ENCODE data around the gene SNX9. TPM values are rescaled to one million over a fixed set of nuclear protein-coding genes. Genes with fewer than 3 reads are reported as not detected.

SNX9 gene
- total RNA-seq, 4 donors from 2014 or later, result 13.7 to 57.2 (median 50.7) TPM

DNA sequence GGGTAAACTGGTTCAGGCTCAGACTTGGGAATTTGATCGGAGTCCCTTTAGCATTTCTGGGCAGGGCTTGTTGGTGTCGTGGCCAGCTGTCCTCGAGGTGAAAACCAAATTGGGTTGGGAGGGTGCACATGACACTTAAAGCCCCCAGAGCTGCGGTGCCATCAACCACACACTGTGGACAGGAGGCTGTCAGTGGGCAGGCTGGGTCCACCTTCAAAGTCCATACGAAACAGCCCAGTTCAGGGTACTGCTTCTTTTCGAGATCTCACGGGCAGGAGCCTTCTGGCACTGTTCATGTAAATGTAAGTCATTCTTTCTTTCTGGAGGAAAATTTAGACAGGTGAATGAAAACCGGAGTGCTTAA is 165.6 kb downstream of the SNX9 start:
- H3K4me1 ChIP-seq, result peaks cover 18 to 57% (median 40%) of the 10 kb centered on the region in 4 donors
- in situ Hi-C loops (cut with MboI; ENCODE audit: low pct_ligation_motif_present in 1 of 4, low pct_unique_long_range_greater_than_20kb in 1 of 4, low sequenced_read_pairs in 3 of 4), result no loop called here
- H3K4me3 ChIP-seq, result no peak overlapping the region
- intact Hi-C loops (cut with DNase I; ENCODE audit: low total_unique reads), result loop anchor here (10.0 kb wide), 1 partner anchor 86 kb away; no protein-coding TSS in a partner anchor
- H3K36me3 ChIP-seq, result no peaks in the 10 kb centered on the region
- peak overlapping the region in 2 of 4 donors; percentile 3 to 4 for H3K27ac ChIP-seq
- no peak for DNase-seq
- 50 to 83% methylated on average over 1 to 8 of the region's 8 CpGs for WGBS, 2 donors (ENCODE audit: low coverage in 1 of 2)
- H3K9me3 ChIP-seq, result no peaks in the 10 kb centered on the region
- no peaks in the 10 kb centered on the region for H3K27me3 ChIP-seq
- TF ChIP-seq, protein P1, sequence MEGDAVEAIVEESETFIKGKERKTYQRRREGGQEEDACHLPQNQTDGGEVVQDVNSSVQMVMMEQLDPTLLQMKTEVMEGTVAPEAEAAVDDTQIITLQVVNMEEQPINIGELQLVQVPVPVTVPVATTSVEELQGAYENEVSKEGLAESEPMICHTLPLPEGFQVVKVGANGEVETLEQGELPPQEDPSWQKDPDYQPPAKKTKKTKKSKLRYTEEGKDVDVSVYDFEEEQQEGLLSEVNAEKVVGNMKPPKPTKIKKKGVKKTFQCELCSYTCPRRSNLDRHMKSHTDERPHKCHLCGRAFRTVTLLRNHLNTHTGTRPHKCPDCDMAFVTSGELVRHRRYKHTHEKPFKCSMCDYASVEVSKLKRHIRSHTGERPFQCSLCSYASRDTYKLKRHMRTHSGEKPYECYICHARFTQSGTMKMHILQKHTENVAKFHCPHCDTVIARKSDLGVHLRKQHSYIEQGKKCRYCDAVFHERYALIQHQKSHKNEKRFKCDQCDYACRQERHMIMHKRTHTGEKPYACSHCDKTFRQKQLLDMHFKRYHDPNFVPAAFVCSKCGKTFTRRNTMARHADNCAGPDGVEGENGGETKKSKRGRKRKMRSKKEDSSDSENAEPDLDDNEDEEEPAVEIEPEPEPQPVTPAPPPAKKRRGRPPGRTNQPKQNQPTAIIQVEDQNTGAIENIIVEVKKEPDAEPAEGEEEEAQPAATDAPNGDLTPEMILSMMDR (IDR thresholded peaks at IDR 0.05), result no peak
- no peak for TF ChIP-seq POLR2AphosphoS5 (IDR thresholded peaks at IDR 0.05)
- no peak for TF ChIP-seq EP300 (IDR thresholded peaks at IDR 0.05; ENCODE audit: low read depth)
- no peak for TF ChIP-seq POLR2A (IDR thresholded peaks at IDR 0.05)

DNA sequence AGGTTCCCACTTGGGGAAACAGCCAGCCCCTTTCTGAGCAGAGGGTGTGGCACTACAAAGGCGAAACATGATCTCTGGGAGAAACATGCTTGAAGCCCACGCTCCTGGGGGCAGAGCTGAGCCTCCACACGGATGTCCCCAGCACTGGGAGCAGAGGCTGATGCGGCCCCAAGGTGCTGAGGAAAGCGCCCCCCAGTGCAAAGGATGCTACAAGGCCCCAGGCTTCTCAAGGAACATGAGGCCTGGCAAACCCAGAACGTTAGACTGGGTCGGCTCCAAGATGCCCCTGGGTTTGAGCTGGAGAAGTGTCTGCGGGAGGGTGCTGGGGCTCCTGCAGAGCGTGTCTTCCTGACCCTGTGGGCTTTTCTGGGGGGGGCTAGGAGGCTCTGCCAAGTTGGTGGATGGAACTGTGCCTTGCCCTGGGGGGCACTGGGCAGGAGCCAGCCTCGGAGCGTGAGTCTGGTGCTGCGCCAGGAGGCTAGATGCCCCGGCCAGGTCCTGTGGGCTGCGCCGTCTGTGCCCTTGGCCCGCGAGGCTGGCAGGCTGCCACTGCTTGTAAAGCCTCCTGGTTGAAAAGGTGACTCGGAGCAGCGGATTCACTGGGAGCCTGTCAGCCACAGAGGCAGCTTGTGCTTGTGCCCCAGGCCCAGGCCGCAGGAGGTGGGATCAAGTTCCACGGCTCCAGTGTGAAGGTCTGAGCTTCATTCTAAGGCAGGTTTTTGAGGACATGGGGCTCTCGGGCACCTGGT is 166.7 kb downstream of the SNX9 start:
- Histone ChIP-seq H3K36me3 (no peaks in the 10 kb centered on the region), H3K4me1 (peaks cover 19 to 56% (median 42%) of the 10 kb centered on the region in 4 donors), H3K27ac (peak overlapping the region; percentile 20 to 64 (median 62)), H3K9me3 (no peaks in the 10 kb centered on the region), H3K4me3 (peak overlapping the region in 1 of 4 donors; percentile 6), H3K27me3 (no peaks in the 10 kb centered on the region)
- DNase-seq, result peak; percentile 85
- TF ChIP-seq EP300 (IDR thresholded peaks at IDR 0.05; ENCODE audit: low read depth) (no peak), POLR2A (IDR thresholded peaks at IDR 0.05) (no peak), POLR2AphosphoS5 (IDR thresholded peaks at IDR 0.05) (no peak)
- TF ChIP-seq, protein P1 (IDR thresholded peaks at IDR 0.05), result no peak
- in situ Hi-C loops (cut with MboI; ENCODE audit: low pct_ligation_motif_present in 1 of 4, low pct_unique_long_range_greater_than_20kb in 1 of 4, low sequenced_read_pairs in 3 of 4) (no loop called here), intact Hi-C loops (cut with DNase I; ENCODE audit: low total_unique reads) (loop anchor here (10.0 kb wide), 1 partner anchor 85 kb away; no protein-coding TSS in a partner anchor)
- WGBS, 2 donors (ENCODE audit: low coverage in 1 of 2), result 35% methylated on average over 22 of the region's 22 CpGs; no CpG with 5 or more reads in 1 of the 2 donors

DNA sequence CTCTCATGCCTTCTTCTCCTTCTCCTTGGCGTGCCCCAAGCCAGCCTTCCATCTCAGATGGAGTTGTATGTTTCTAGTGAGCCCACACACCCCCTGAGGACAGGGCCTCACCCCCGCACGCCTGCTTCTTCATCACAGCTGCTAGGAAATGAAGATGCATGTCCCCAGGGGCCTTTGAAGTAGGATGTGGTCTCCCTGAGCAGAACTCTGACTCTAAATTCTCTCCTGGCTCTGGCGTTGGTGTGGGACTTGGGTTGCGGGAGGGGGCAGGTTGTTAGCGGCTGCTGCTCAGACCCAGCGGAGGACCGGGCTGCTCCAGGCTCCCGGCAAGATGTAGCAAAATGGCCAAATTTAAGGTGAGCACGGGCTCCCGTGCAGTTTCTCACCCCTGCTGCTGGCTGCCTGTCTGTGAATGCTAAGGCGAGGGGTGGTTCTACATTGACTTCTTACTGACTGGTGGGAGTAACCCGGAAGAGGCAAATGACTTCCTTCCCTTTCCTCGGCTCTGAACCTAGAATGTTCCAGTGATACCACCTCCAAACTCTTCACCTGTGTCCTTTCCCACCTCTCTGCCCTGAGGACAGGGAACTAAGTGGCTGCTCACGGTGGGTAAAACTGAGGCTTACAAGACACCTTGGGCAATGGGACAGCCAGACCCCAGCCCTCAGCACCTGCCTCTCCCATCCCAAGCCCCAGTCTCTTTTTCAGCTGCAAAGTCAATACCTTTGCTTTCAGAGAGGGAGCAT is 167.4 kb downstream of the SNX9 start:
- 62% methylated on average over 15 of the region's 15 CpGs; no CpG with 5 or more reads in 1 of the 2 donors for WGBS, 2 donors (ENCODE audit: low coverage in 1 of 2)
- Histone ChIP-seq H3K27ac (peak overlapping the region; percentile 20 to 64 (median 62)), H3K27me3 (no peaks in the 10 kb centered on the region), H3K4me1 (peaks cover 16 to 48% (median 34%) of the 10 kb centered on the region in 4 donors), H3K4me3 (no peak overlapping the region), H3K36me3 (no peaks in the 10 kb centered on the region), H3K9me3 (no peaks in the 10 kb centered on the region)
- TF ChIP-seq, protein P1 (IDR thresholded peaks at IDR 0.05), result no peak
- TF ChIP-seq POLR2AphosphoS5 (IDR thresholded peaks at IDR 0.05) (no peak), POLR2A (IDR thresholded peaks at IDR 0.05) (no peak), EP300 (IDR thresholded peaks at IDR 0.05; ENCODE audit: low read depth) (no peak)
- DNase-seq, result no peak
- in situ Hi-C loops (cut with MboI; ENCODE audit: low pct_ligation_motif_present in 1 of 4, low pct_unique_long_range_greater_than_20kb in 1 of 4, low sequenced_read_pairs in 3 of 4) (no loop called here), intact Hi-C loops (cut with DNase I; ENCODE audit: low total_unique reads) (no loop called here)

DNA sequence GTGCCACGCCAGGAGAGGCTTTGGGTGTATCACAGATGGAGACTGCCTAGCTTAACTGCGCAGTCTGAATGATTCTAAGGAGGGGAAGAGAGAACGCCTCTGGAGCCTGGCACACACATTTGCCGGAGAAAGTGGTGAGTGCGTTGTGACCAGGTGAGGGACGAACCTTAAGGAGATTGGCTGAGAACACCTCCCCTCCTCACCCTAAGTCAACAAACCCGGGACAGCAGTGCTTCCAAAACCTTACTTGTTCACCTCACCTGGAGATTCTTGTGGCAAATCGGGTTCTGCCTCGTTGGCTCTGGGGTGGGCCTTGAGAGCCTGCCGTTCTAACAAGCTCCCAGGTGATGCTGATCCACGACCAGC is 168.0 kb downstream of the SNX9 start:
- in situ Hi-C loops (cut with MboI; ENCODE audit: low pct_ligation_motif_present in 1 of 4, low pct_unique_long_range_greater_than_20kb in 1 of 4, low sequenced_read_pairs in 3 of 4) (no loop called here), intact Hi-C loops (cut with DNase I; ENCODE audit: low total_unique reads) (no loop called here)
- Histone ChIP-seq H3K27me3 (no peaks in the 10 kb centered on the region), H3K4me1 (peaks cover 15 to 42% (median 29%) of the 10 kb centered on the region in 4 donors), H3K9me3 (no peaks in the 10 kb centered on the region), H3K36me3 (no peaks in the 10 kb centered on the region), H3K27ac (no peak overlapping the region), H3K4me3 (no peak overlapping the region)
- no peak for DNase-seq
- 84 to 97% methylated on average over 6 to 11 of the region's 11 CpGs for WGBS, 2 donors (ENCODE audit: low coverage in 1 of 2)
- TF ChIP-seq POLR2AphosphoS5 (IDR thresholded peaks at IDR 0.05), result no peak
- TF ChIP-seq POLR2A (IDR thresholded peaks at IDR 0.05), result no peak
- TF ChIP-seq, protein P1 (IDR thresholded peaks at IDR 0.05), result no peak
- TF ChIP-seq EP300 (IDR thresholded peaks at IDR 0.05; ENCODE audit: low read depth), result no peak

Measured in transverse colon (tissue), 4 donors.